HUES48 (cell line): Measurements from ENCODE around the gene KDR.

Experiments
- H3K27ac ChIP-seq: one replicate; pipeline ENCODE4 v1.7.0; 2013; ENCODE audit warnings: low read depth, low read length, inconsistent platforms
- H3K27me3 ChIP-seq: 2 replicates; pipeline ENCODE4 v1.6.1; 2013; ENCODE audit warnings: mild to moderate bottlenecking, low read length; ENCODE audit not compliant: control insufficient read depth, insufficient read depth
- H3K36me3 ChIP-seq: 2 replicates; pipeline ENCODE4 v1.6.1; 2013; ENCODE audit warnings: low read length; ENCODE audit not compliant: control insufficient read depth, insufficient read depth
- H3K4me1 ChIP-seq: 2 replicates; pipeline ENCODE4 v1.6.1; 2013; ENCODE audit warnings: mild to moderate bottlenecking, low read length; ENCODE audit not compliant: control insufficient read depth, insufficient read depth
- H3K4me3 ChIP-seq: 2 replicates; pipeline ENCODE4 v1.5.1; 2013; ENCODE audit warnings: mild to moderate bottlenecking, low read depth, low read length
- H3K9ac ChIP-seq: 2 replicates; pipeline ENCODE4 v1.6.1; 2013; ENCODE audit warnings: mild to moderate bottlenecking, low read depth, low read length, moderate library complexity
- H3K9me3 ChIP-seq: 2 replicates; pipeline ENCODE4 v1.6.1; 2013; ENCODE audit warnings: low read length; ENCODE audit not compliant: control insufficient read depth, insufficient read depth

Gene KDR

GRCh38 chr4:55125087-55125721 is at the start of gene KDR:
Gene KDR (minus strand): TSS chr4:55125595. CDS start chr4:55125293, 302 bp downstream.
- no peaks in the 10 kb centered on the region for H3K9me3 ChIP-seq
- H3K36me3 ChIP-seq, result peaks cover 3% of the 10 kb centered on the region; the same call in 1 of the 2 replicates
- peak within 1 kb of the TSS; percentile 77 for H3K4me3 ChIP-seq
- H3K27me3 ChIP-seq, result peaks cover 32% of the 10 kb centered on the region
- H3K4me1 ChIP-seq, result peaks cover 13% of the 10 kb centered on the region
- no peak within 1 kb of the TSS for H3K27ac ChIP-seq
- no peak within 1 kb of the TSS; the same call in 1 of the 2 replicates for H3K9ac ChIP-seq

- no peaks in the 10 kb centered on the region for H3K36me3 ChIP-seq
- H3K27ac ChIP-seq, result no peak overlapping the region
- no peaks in the 10 kb centered on the region for H3K9me3 ChIP-seq
- H3K27me3 ChIP-seq, result no peaks in the 10 kb centered on the region
- H3K9ac ChIP-seq, result no peak overlapping the region
- peaks cover 26% of the 10 kb centered on the region for H3K4me1 ChIP-seq
- H3K4me3 ChIP-seq, result no peak overlapping the region
Measured at GRCh38 chr4:55173580-55173979, 48.2 kb upstream of the KDR start.

- Histone ChIP-seq H3K9me3 (no peaks in the 10 kb centered on the region), H3K4me1 (peaks cover 21% of the 10 kb centered on the region), H3K4me3 (no peak overlapping the region), H3K27me3 (no peaks in the 10 kb centered on the region), H3K27ac (peak overlapping the region; percentile 61), H3K36me3 (no peaks in the 10 kb centered on the region), H3K9ac (no peak overlapping the region)
Measured at GRCh38 chr4:55172694-55173287, 47.4 kb upstream of the KDR start.

- H3K27ac ChIP-seq, result no peak overlapping the region
- no peak overlapping the region for H3K9ac ChIP-seq
- H3K36me3 ChIP-seq, result no peaks in the 10 kb centered on the region
- H3K4me1 ChIP-seq, result peaks cover 8% of the 10 kb centered on the region
- H3K4me3 ChIP-seq, result no peak overlapping the region
- no peaks in the 10 kb centered on the region; the same call in 1 of the 2 replicates for H3K9me3 ChIP-seq
- H3K27me3 ChIP-seq, result no peaks in the 10 kb centered on the region
Measured at GRCh38 chr4:55170462-55170861, 45.1 kb upstream of the KDR start.

- no peak overlapping the region for H3K4me3 ChIP-seq
- H3K27me3 ChIP-seq, result no peaks in the 10 kb centered on the region
- no peaks in the 10 kb centered on the region; the same call in 1 of the 2 replicates for H3K9me3 ChIP-seq
- peaks cover 6% of the 10 kb centered on the region; the same call in 1 of the 2 replicates for H3K4me1 ChIP-seq
- no peak overlapping the region for H3K9ac ChIP-seq
- H3K27ac ChIP-seq, result peak overlapping the region; percentile 27
- no peaks in the 10 kb centered on the region for H3K36me3 ChIP-seq
Measured at GRCh38 chr4:55169352-55169961, 44.1 kb upstream of the KDR start.

GRCh38 chr4:55162396-55162795 is 37.0 kb upstream of the KDR start:
- Histone ChIP-seq H3K27ac (no peak overlapping the region), H3K36me3 (no peaks in the 10 kb centered on the region), H3K4me3 (no peak overlapping the region), H3K27me3 (no peaks in the 10 kb centered on the region), H3K9ac (no peak overlapping the region), H3K9me3 (no peaks in the 10 kb centered on the region; the same call in 1 of the 2 replicates), H3K4me1 (no peaks in the 10 kb centered on the region)

GRCh38 chr4:55161739-55162138 is 36.3 kb upstream of the KDR start:
- Histone ChIP-seq H3K9me3 (no peaks in the 10 kb centered on the region; the same call in 1 of the 2 replicates), H3K4me1 (no peaks in the 10 kb centered on the region), H3K27ac (no peak overlapping the region), H3K4me3 (no peak overlapping the region), H3K27me3 (no peaks in the 10 kb centered on the region), H3K9ac (no peak overlapping the region), H3K36me3 (no peaks in the 10 kb centered on the region)

GRCh38 chr4:55159851-55160250 is 34.5 kb upstream of the KDR start:
- no peak overlapping the region for H3K4me3 ChIP-seq

GRCh38 chr4:55158957-55159356 is 33.6 kb upstream of the KDR start:
- Histone ChIP-seq H3K36me3 (no peaks in the 10 kb centered on the region), H3K27ac (no peak overlapping the region), H3K27me3 (no peaks in the 10 kb centered on the region), H3K4me3 (no peak overlapping the region), H3K4me1 (no peaks in the 10 kb centered on the region), H3K9me3 (no peaks in the 10 kb centered on the region), H3K9ac (no peak overlapping the region)

More at GRCh38 chr4:55159851-55160250, 34.5 kb upstream of the KDR start:
- H3K9ac ChIP-seq, result no peak overlapping the region
- H3K9me3 ChIP-seq, result no peaks in the 10 kb centered on the region
- H3K4me1 ChIP-seq, result no peaks in the 10 kb centered on the region
- no peaks in the 10 kb centered on the region for H3K27me3 ChIP-seq
- H3K36me3 ChIP-seq, result no peaks in the 10 kb centered on the region
- H3K27ac ChIP-seq, result no peak overlapping the region

GRCh38 chr4:55157559-55158277 is 32.3 kb upstream of the KDR start:
- Histone ChIP-seq H3K27me3 (no peaks in the 10 kb centered on the region), H3K27ac (no peak overlapping the region), H3K9me3 (no peaks in the 10 kb centered on the region), H3K4me1 (no peaks in the 10 kb centered on the region), H3K4me3 (no peak overlapping the region), H3K9ac (no peak overlapping the region), H3K36me3 (no peaks in the 10 kb centered on the region)
